IMR-90 (cell line): ENCODE measurements around the gene DRD4. TPM values are rescaled to one million over a fixed set of nuclear protein-coding genes. Genes with fewer than 3 reads are reported as not detected.

Experiments used
- ATAC-seq: fragments of 200-7000 bp; cut with Tn5 transposase; 2 replicates; pipeline ENCODE4 v1.9.1; 2020; ENCODE audit warnings: low read depth, mild to moderate bottlenecking, moderate library complexity
- BruUV-seq: library from RNA; stranded (reverse); fragments of 400-500 nt; replicated peaks from 2 replicates; lab custom pipeline; 2021; lab: Mats Ljungman, UMichigan
- CTCF ChIA-PET: fragments of 300-600 bp; formaldehyde crosslinking; extraction: SDS; loops from one replicate; lab custom pipeline; 2021; ENCODE audit warnings: antibody characterized with exemption; lab: Yijun Ruan, JAX
- POLR2A ChIA-PET: fragments of 300-600 bp; sonication (Branson Sonifier 250); formaldehyde crosslinking; loops from one replicate; lab custom pipeline; 2022; ENCODE audit warnings: antibody characterized with exemption; ENCODE audit not compliant: unreplicated experiment; lab: Charles Lee
- DNase-seq: peaks from one replicate; pipeline ENCODE4 v3.0.0; 2013
- H2AFZ ChIP-seq: replicated peaks from 2 replicates; pipeline ENCODE3; 2013; ENCODE audit warnings: low read length, mild to moderate bottlenecking; ENCODE audit not compliant: poor library complexity
- H2AK5ac ChIP-seq: 2 replicates; pipeline ENCODE4 v1.6.1; 2013; ENCODE audit warnings: low read depth, low read length, inconsistent platforms
- H2AK9ac ChIP-seq: replicated peaks from 2 replicates; pipeline ENCODE3; 2013; ENCODE audit warnings: mild to moderate bottlenecking, low read depth, low read length, moderate library complexity; ENCODE audit not compliant: poor library complexity
- H2BK120ac ChIP-seq: 2 replicates; pipeline ENCODE4 v1.6.1; 2013; ENCODE audit warnings: low read depth, low read length, inconsistent platforms
- H2BK15ac ChIP-seq: 3 replicates; pipeline ENCODE4 v1.6.1; 2013; ENCODE audit warnings: low read depth, low read length, inconsistent platforms
- H2BK20ac ChIP-seq: 2 replicates; pipeline ENCODE4 v1.6.1; 2013; ENCODE audit warnings: low read depth, mild to moderate bottlenecking, inconsistent platforms, low read length, moderate library complexity
- H2BK5ac ChIP-seq: 2 replicates; pipeline ENCODE4 v1.6.1; 2013; ENCODE audit warnings: mild to moderate bottlenecking, low read depth, low read length, inconsistent platforms; ENCODE audit not compliant: poor library complexity, severe bottlenecking
- H3K14ac ChIP-seq: replicated peaks from 2 replicates; pipeline ENCODE4 v1.6.1; 2013; ENCODE audit warnings: low read depth, low read length, inconsistent platforms
- H3K18ac ChIP-seq: 2 replicates; pipeline ENCODE4 v1.6.1; 2013; ENCODE audit warnings: low read depth, low read length, control low read depth
- H3K23ac ChIP-seq: 2 replicates; pipeline ENCODE4 v1.6.1; 2013; ENCODE audit warnings: low read depth, low read length, inconsistent platforms
- H3K27ac ChIP-seq: 2 replicates; pipeline ENCODE4 v1.5.1; 2013; ENCODE audit warnings: mild to moderate bottlenecking, control low read depth, low read length; ENCODE audit not compliant: insufficient read depth
- H3K27me3 ChIP-seq: 2 replicates; pipeline ENCODE4 v1.6.1; 2013; ENCODE audit warnings: low read length; ENCODE audit not compliant: control insufficient read depth, insufficient read depth
- H3K36me3 ChIP-seq: 2 replicates; pipeline ENCODE4 v1.6.1; 2013; ENCODE audit warnings: low read length, mixed read lengths; ENCODE audit not compliant: control insufficient read depth, insufficient read depth
- H3K4ac ChIP-seq: 2 replicates; pipeline ENCODE4 v1.6.1; 2013; ENCODE audit warnings: low read depth, low read length, inconsistent platforms
- H3K4me1 ChIP-seq: 2 replicates; pipeline ENCODE4 v1.6.1; 2013; ENCODE audit warnings: low read length, mixed read lengths; ENCODE audit not compliant: control insufficient read depth, insufficient read depth
- H3K4me2 ChIP-seq: 2 replicates; pipeline ENCODE4 v1.6.1; 2013; ENCODE audit warnings: low read depth, mild to moderate bottlenecking, control low read depth, low read length, moderate library complexity
- H3K4me3 ChIP-seq: 2 replicates; pipeline ENCODE4 v1.5.1; 2013; ENCODE audit warnings: low read depth, mild to moderate bottlenecking, control low read depth, low read length, moderate library complexity; ENCODE audit not compliant: insufficient read depth
- H3K56ac ChIP-seq: 2 replicates; pipeline ENCODE4 v1.6.1; 2013; ENCODE audit warnings: low read length, inconsistent platforms; ENCODE audit not compliant: insufficient read depth; ENCODE audit errors: extremely low read depth
- H3K79me1 ChIP-seq, 2 experiments: 2 replicates each; pipeline ENCODE4 v1.6.1; 2013; ENCODE audit warnings: low read length in 2 of 2, inconsistent platforms in 1 of 2, low read depth in 1 of 2
- H3K9ac ChIP-seq: 2 replicates; pipeline ENCODE4 v1.6.1; 2013; ENCODE audit warnings: low read depth, low read length, control low read depth
- H3K9me1 ChIP-seq: 2 replicates; pipeline ENCODE4 v1.6.1; 2013; ENCODE audit warnings: low read length, inconsistent platforms; ENCODE audit not compliant: insufficient read depth
- H3K9me3 ChIP-seq: 2 replicates; pipeline ENCODE4 v1.6.1; 2013; ENCODE audit warnings: low read length; ENCODE audit not compliant: control insufficient read depth, insufficient read depth
- H4K20me1 ChIP-seq: 2 replicates; pipeline ENCODE4 v1.6.1; 2013; ENCODE audit warnings: low read length, inconsistent platforms; ENCODE audit not compliant: insufficient read depth
- H4K5ac ChIP-seq: 2 replicates; pipeline ENCODE4 v1.6.1; 2013; ENCODE audit warnings: mild to moderate bottlenecking, low read depth, low read length, control low read depth
- H4K8ac ChIP-seq, 2 experiments: 2 replicates each; pipeline ENCODE4 v1.6.1; 2013; ENCODE audit warnings: low read depth in 2 of 2, low read length in 2 of 2, control low read depth in 1 of 2, inconsistent platforms in 1 of 2
- H4K91ac ChIP-seq: 2 replicates; pipeline ENCODE4 v1.6.1; 2013; ENCODE audit warnings: low read depth, low read length, inconsistent platforms; ENCODE audit not compliant: insufficient read depth
- CEBPB ChIP-seq: IDR thresholded peaks from 2 replicates; pipeline ENCODE4 v1.6.1; 2012; ENCODE audit warnings: low read depth, low read length, improper control_type of control experiment
- CHD1 ChIP-seq: IDR thresholded peaks from 2 replicates; pipeline ENCODE4 v1.6.1; 2012; ENCODE audit warnings: low read depth, low read length, improper control_type of control experiment
- FOS ChIP-seq: fragments of 150-350 bp; IDR thresholded peaks from 2 replicates; pipeline ENCODE4 v1.6.1; 2016; ENCODE audit warnings: low read depth, low read length
- MAFK ChIP-seq: IDR thresholded peaks from 2 replicates; pipeline ENCODE4 v1.6.1; 2012; ENCODE audit warnings: low read depth, low read length, improper control_type of control experiment
- MAZ ChIP-seq: IDR thresholded peaks from 2 replicates; pipeline ENCODE4 v1.6.1; 2012; ENCODE audit warnings: low read depth, mild to moderate bottlenecking, low read length, improper control_type of control experiment, moderate library complexity, borderline replicate concordance
- MXI1 ChIP-seq: IDR thresholded peaks from 2 replicates; pipeline ENCODE4 v1.6.1; 2012; ENCODE audit warnings: low read depth, mild to moderate bottlenecking, low read length, moderate library complexity, borderline replicate concordance
- NFE2L2 ChIP-seq: fragments of 150-350 bp; IDR thresholded peaks from 2 replicates; pipeline ENCODE4 v1.6.1; 2016; ENCODE audit warnings: low read depth, mild to moderate bottlenecking, low read length
- POLR2A ChIP-seq: IDR thresholded peaks from 2 replicates; pipeline ENCODE4 v1.6.1; 2012; ENCODE audit warnings: mild to moderate bottlenecking, low read depth, low read length
- RAD21 ChIP-seq: IDR thresholded peaks from 2 replicates; pipeline ENCODE4 v1.6.1; 2012; ENCODE audit warnings: low read length, improper control_type of control experiment
- RCOR1 ChIP-seq: IDR thresholded peaks from 2 replicates; pipeline ENCODE4 v1.6.1; 2012; ENCODE audit warnings: mild to moderate bottlenecking, low read length, improper control_type of control experiment; ENCODE audit not compliant: insufficient replicate concordance
- RFX5 ChIP-seq: IDR thresholded peaks from 2 replicates; pipeline ENCODE4 v1.8.0; 2012; ENCODE audit warnings: low read depth, mild to moderate bottlenecking, low read length, moderate library complexity
- SMC3 ChIP-seq: fragments of 150-350 bp; IDR thresholded peaks from 2 replicates; pipeline ENCODE4 v1.6.1; 2016; ENCODE audit warnings: low read depth, mild to moderate bottlenecking, antibody characterized with exemption, low read length, moderate library complexity
- USF2 ChIP-seq: fragments of 150-350 bp; IDR thresholded peaks from 2 replicates; pipeline ENCODE4 v1.6.1; 2017; ENCODE audit warnings: mild to moderate bottlenecking, antibody characterized with exemption, low read length, low read depth
- WGBS, 2 experiments: methylation state at CpG; one replicate each; pipeline versions ENCODE4 v1.1.5 to v1.1.7; 2013; ENCODE audit warnings: missing lambda C conversion rate in 2 of 2; ENCODE audit not compliant: insufficient read length in 1 of 2; ENCODE audit errors: extremely low coverage in 2 of 2; 5-methylcytosine and 5-hydroxymethylcytosine counted together
- dilution Hi-C: fragments of 300-500 bp; cut with HindIII; formaldehyde crosslinking; loops from one replicate; pipeline ENCODE4 v1.14.3; 2018; ENCODE audit warnings: low sequenced_read_pairs; ENCODE audit not compliant: unreplicated experiment
- in situ Hi-C: fragments of 300-500 bp; cut with MboI; formaldehyde crosslinking; loops from 3 replicates; pipeline ENCODE4 v1.14.3; 2019; ENCODE audit warnings: low sequenced_read_pairs, inconsistent platforms, mixed read lengths
- intact Hi-C: fragments of 100-400 bp; cut with micrococcal nuclease; formaldehyde crosslinking; loops from 2 replicates; pipeline ENCODE4 v1.10.0; 2022
- polyA plus RNA-seq, 3 experiments: library from polyadenylated mRNA; depleted of rRNA; stranded (reverse); fragments of >200 nt; gene quantifications; 2 replicates each; pipeline ENCODE4 v1.2.3, GENCODE V29; 2012; ENCODE audit warnings: low replicate concordance in 1 of 3
- total RNA-seq: library from RNA; depleted of rRNA; stranded (reverse); fragments of >200 nt; gene quantifications from 2 replicates; pipeline ENCODE4 v1.2.3, GENCODE V29; 2012

The DRD4 gene
- total and polyA plus RNA-seq, 2 of the 4 experiments (the other 2 are of a cell fraction), result not detected

DNA sequence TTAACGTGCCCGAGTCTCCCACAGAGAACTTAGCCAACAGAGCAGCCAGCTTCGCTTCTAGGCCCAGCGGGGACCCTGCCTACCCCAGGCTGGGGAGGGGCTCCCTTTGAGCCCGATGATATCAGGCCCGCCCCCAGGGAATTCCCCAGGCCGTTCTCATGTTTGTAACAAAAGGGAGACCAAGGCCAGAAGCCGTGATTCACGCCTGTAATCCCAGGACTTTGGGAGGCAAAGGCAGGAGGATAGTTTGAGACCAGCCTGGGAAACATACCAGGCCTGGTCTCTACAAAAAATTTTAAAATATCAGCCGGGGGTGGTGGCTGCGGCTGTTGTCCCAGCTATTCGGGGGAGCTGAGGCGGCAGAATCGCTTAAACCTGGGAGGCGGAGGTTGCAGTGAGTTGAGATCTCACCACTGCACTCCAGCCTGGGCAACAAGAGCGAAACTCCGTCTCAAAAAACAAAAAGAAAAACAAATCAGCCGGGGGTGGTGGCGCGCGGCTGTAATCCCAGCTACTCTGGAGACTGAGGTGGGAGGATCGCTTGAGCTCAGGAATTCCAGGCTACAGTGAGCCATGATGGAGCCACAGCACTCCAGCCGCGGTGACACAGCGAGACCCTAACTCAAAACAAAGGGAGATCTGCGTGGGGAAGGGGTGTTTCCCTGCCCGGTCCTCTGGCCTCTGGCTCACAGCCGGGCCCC lies 1.7 kb downstream of the DRD4 start:
- POLR2A ChIA-PET, result interaction anchor here (0.6 kb wide), 1 partner anchor 31 kb away, joined by 9 read pairs; no protein-coding TSS in a partner anchor
- Histone ChIP-seq H3K4me3 (no peak overlapping the region), H3K4me2 (no peak overlapping the region), H4K91ac (no peak overlapping the region), H3K4ac (no peak overlapping the region), H3K4me1 (peaks cover 10% of the 10 kb centered on the region; the same call in 1 of the 2 replicates), H4K8ac (no peak overlapping the region), H3K9me3 (no peaks in the 10 kb centered on the region), H3K27me3 (peaks cover 16% of the 10 kb centered on the region; the same call in 1 of the 2 replicates), H3K9me1 (no peaks in the 10 kb centered on the region), H2AK9ac (no peak overlapping the region), H3K56ac (no peak overlapping the region), H4K20me1 (peaks cover 44% of the 10 kb centered on the region), H2BK20ac (no peak overlapping the region), H3K14ac (no peak overlapping the region), H2AK5ac (no peak overlapping the region), H3K79me1 (no peaks in the 10 kb centered on the region), H3K9ac (no peak overlapping the region), H2BK15ac (no peak overlapping the region), H3K18ac (no peak overlapping the region), H2BK5ac (no peak overlapping the region), H4K5ac (no peak overlapping the region), H3K23ac (no peak overlapping the region), H2AFZ (no peak overlapping the region), H2BK120ac (no peak overlapping the region), H3K27ac (no peak overlapping the region), H3K36me3 (peaks cover 16% of the 10 kb centered on the region; the same call in 1 of the 2 replicates)
- dilution Hi-C loops, result no loop called here
- no peak for ATAC-seq
- TF ChIP-seq POLR2A (no peak), CEBPB (no peak), MXI1 (no peak), MAFK (no peak), USF2 (no peak), FOS (no peak), CHD1 (no peak), SMC3 (no peak), RFX5 (no peak), MAZ (no peak), RAD21 (no peak), RCOR1 (no peak), NFE2L2 (no peak)
- BruUV-seq, result no TSS peak
- in situ Hi-C loops, result no loop called here
- no peak for DNase-seq
- 67% methylated on average over 10 of the region's 28 CpGs; no CpG with 5 or more reads in 1 of the 2 experiments for WGBS, 2 experiments
- CTCF ChIA-PET, result no interaction called here
- intact Hi-C loops, result no loop called here
